K562 (cell line): Measurements from ENCODE around the gene NOL4L. TPM values are rescaled to one million over a fixed set of nuclear protein-coding genes. Genes with fewer than 3 reads are reported as not detected.
A peak's percentile ranks its signal among the peaks of the same experiment; 100 is the strongest.

Experiments used
- E2F1 ChIP-seq: sonication (generic); formaldehyde crosslinking; IDR thresholded peaks from 2 replicates; pipeline ENCODE4 v1.8.1; 2023; ENCODE audit warnings: mild to moderate bottlenecking, missing genetic modification reagents, moderate library complexity
- HDAC3 ChIP-seq: fragments of 450-650 bp; IDR thresholded peaks from 2 replicates; pipeline ENCODE4 v1.6.1; 2018; ENCODE audit warnings: borderline replicate concordance, mild to moderate bottlenecking, moderate library complexity; ENCODE audit not compliant: partially characterized antibody
- IRF1 ChIP-seq: sonication (generic); formaldehyde crosslinking; IDR thresholded peaks from 2 replicates; pipeline ENCODE4 v1.8.0; 2022; ENCODE audit warnings: missing genetic modification reagents, mild to moderate bottlenecking, borderline replicate concordance
- JUN ChIP-seq, 2 experiments: sonication (generic) in 1 of 2; formaldehyde crosslinking in 1 of 2; IDR thresholded peaks; 2 replicates each; pipeline versions ENCODE4 v1.6.1 to v1.8.0; 2012 to 2022; ENCODE audit warnings: borderline replicate concordance in 2 of 2, mild to moderate bottlenecking in 2 of 2, improper control_type of control experiment in 1 of 2, low read depth in 1 of 2, low read length in 1 of 2, missing genetic modification reagents in 1 of 2
- MGA ChIP-seq: fragments of 450-650 bp; IDR thresholded peaks from 2 replicates; pipeline ENCODE4 v1.6.1; 2016; ENCODE audit warnings: mild to moderate bottlenecking, moderate library complexity
- MTA3 ChIP-seq: fragments of 450-650 bp; formaldehyde crosslinking; IDR thresholded peaks from 2 replicates; pipeline ENCODE4 v1.6.1; 2017; ENCODE audit warnings: mild to moderate bottlenecking, borderline replicate concordance
- PATZ1 ChIP-seq: fragments of 250-450 bp; sonication (Bioruptor Pico); IDR thresholded peaks from 2 replicates; pipeline ENCODE4 v1.5.0; 2020; ENCODE audit warnings: mild to moderate bottlenecking, borderline replicate concordance
- SMAD2 ChIP-seq: fragments of 150-350 bp; IDR thresholded peaks from 2 replicates; pipeline ENCODE4 v1.6.1; 2014; ENCODE audit warnings: low read depth, mild to moderate bottlenecking, low read length
- SRSF7 ChIP-seq: fragments of 200-400 bp; formaldehyde crosslinking; optimal IDR thresholded peaks from 2 replicates; pipeline ENCODE3; 2017; ENCODE audit warnings: mild to moderate bottlenecking, low read depth, low read length
- ZC3H8 ChIP-seq: fragments of 450-650 bp; IDR thresholded peaks from 2 replicates; pipeline ENCODE4 v1.6.1; 2017
- ZNF143 ChIP-seq: sonication (generic); formaldehyde crosslinking; IDR thresholded peaks from 2 replicates; pipeline ENCODE4 v1.9.0; 2022; ENCODE audit warnings: mild to moderate bottlenecking, missing genetic modification reagents
- ZNF239 ChIP-seq: fragments of 250-450 bp; sonication (Bioruptor Pico); IDR thresholded peaks from 2 replicates; pipeline ENCODE4 v1.4.0; 2020; ENCODE audit warnings: mild to moderate bottlenecking
- polyA plus RNA-seq, 8 experiments: library from polyadenylated mRNA; depleted of rRNA in 4 of 8; stranded (reverse) in 5 of 8; unstranded in 3 of 8; fragments of >200 nt; fragmentation: Nextera tagmentation in 2 of 8; fragmentation: Illumina TruSeq in 1 of 8; extraction: Ambion mirVana in 2 of 8; extraction: Trizol in 1 of 8; gene quantifications; 2 replicates each; pipeline versions ENCODE4 v1.2.1 to v1.2.3, GENCODE V29; 2011 to 2014; ENCODE audit warnings: inconsistent platforms in 1 of 8, missing spikeins in 1 of 8
- total RNA-seq, 7 experiments: library from RNA; depleted of rRNA in 6 of 7; stranded (reverse); fragments of >200 nt in 6 of 7; fragmentation: Illumina TruSeq in 2 of 7; extraction: Trizol in 2 of 7; gene quantifications; 2 replicates each; pipeline versions ENCODE4 v1.2.1 to v1.2.3, GENCODE V29; 2011 to 2021; ENCODE audit warnings: low replicate concordance in 1 of 7

The NOL4L gene
- total and polyA plus RNA-seq, 9 of the 15 experiments (the other 6 are each of a cell fraction or from before 2014, with no cell fraction given): 5.1 to 36.2 (median 13.6) TPM

GRCh38 chr20:32397567-32398084 is 187.5 kb downstream of the NOL4L start (continued):
- no peak for TF ChIP-seq PATZ1 (CRISPR knock-in tag)
- no peak for TF ChIP-seq IRF1 (CRISPR knock-in tag)
- peak; percentile 57; the same call in 1 of the 2 replicates for TF ChIP-seq MTA3
- peak; percentile 20 for TF ChIP-seq HDAC3
- TF ChIP-seq E2F1 (CRISPR knock-in tag): no peak
- TF ChIP-seq ZNF143 (CRISPR knock-in tag): no peak
- no peak for TF ChIP-seq ZC3H8
- TF ChIP-seq JUN (IDR thresholded peaks at IDR 0.05; ENCODE audit: borderline replicate concordance, low read depth, low read length): no peak
- no peak for TF ChIP-seq JUN (CRISPR knock-in tag; IDR thresholded peaks at IDR 0.05; ENCODE audit: borderline replicate concordance)
- TF ChIP-seq MGA: peak; percentile 67
- TF ChIP-seq SMAD2: no peak
- TF ChIP-seq ZNF239: no peak
- no peak for TF ChIP-seq SRSF7
